Measurements from ENCODE around the gene TMEM40.

GRCh38 chr3:12742330-12743107, 16.5 kb downstream of the TMEM40 start:
- TF ChIP-seq CTCF (conservative IDR thresholded peaks at IDR 0.05; ENCODE audit: low read depth in 2 of 2): no peak
- no peak for TF ChIP-seq REST (IDR thresholded peaks at IDR 0.05; ENCODE audit: unreplicated experiment)
- TF ChIP-seq ZNF462 (CRISPR knock-in tag; IDR thresholded peaks at IDR 0.05): no peak
- TF ChIP-seq EZH2 (IDR thresholded peaks at IDR 0.05; ENCODE audit: low read depth, unreplicated experiment): no peak
- TF ChIP-seq ETS1 (IDR thresholded peaks at IDR 0.05): no peak

All from GM23338 (cell line).